Measurements from ENCODE around the gene RAPGEF4. TPM values are rescaled to one million over a fixed set of nuclear protein-coding genes. Genes with fewer than 3 reads are reported as not detected.

The RAPGEF4 gene
- total and polyA plus RNA-seq, 9 of the 15 experiments (the other 6 are each of a cell fraction or from before 2014, with no cell fraction given): 0.04 to 0.33 (median 0.13) TPM; not detected in 6

- ChIA-PET POLR2A (interaction anchor here (0.6 to 0.8 kb wide), 2 partner anchors 9 to 230 kb away, joined by 3 read pairs; no protein-coding TSS in a partner anchor), CTCF (ENCODE audit: low intra/inter-chr PET ratio) (interaction anchor here (0.6 kb wide), 1 partner anchor 160 kb away, joined by 3 read pairs; no protein-coding TSS in a partner anchor)
- BruUV-seq (replicated peaks): no TSS peak
- Histone ChIP-seq H3K9me1 (ENCODE audit: control insufficient read depth, insufficient read depth, low read length) (no peaks in the 10 kb centered on the region), H3K4me3 (no peak overlapping the region), H3K36me3 (ENCODE audit: control insufficient read depth, insufficient read depth, low read length) (no peaks in the 10 kb centered on the region), H3K79me2 (ENCODE audit: control insufficient read depth, insufficient read depth, low read length) (no peaks in the 10 kb centered on the region), H3K4me1 (replicated peaks in 1 of 2; ENCODE audit: control insufficient read depth in 2 of 2, insufficient read depth in 2 of 2, low read length in 2 of 2) (no peaks in the 10 kb centered on the region), H3K27me3 (ENCODE audit: control insufficient read depth in 2 of 2, insufficient read depth in 2 of 2, low read length in 2 of 2) (peaks cover 34 to 38% of the 10 kb centered on the region in 2 experiments), H4K20me1 (replicated peaks; ENCODE audit: control insufficient read depth, insufficient read depth, low read length) (no peaks in the 10 kb centered on the region), H2AFZ (ENCODE audit: low read depth, low read length) (no peak overlapping the region), H3K9me3 (replicated peaks; ENCODE audit: control insufficient read depth, insufficient read depth, low read depth, low read length) (no peaks in the 10 kb centered on the region), H3K27ac (ENCODE audit: extremely low read depth, low read depth, low read length) (no peak overlapping the region), H3K9ac (ENCODE audit: insufficient read depth in 1 of 2, low read depth in 2 of 2, low read length in 2 of 2) (no peak overlapping the region), H3K4me2 (ENCODE audit: insufficient read depth, low read length) (no peak overlapping the region)
- FAIRE-seq (no peak), ATAC-seq (no peak), DNase-seq (ENCODE audit: extremely low read depth in 1 of 4, low spot score in 3 of 4) (no peak)
- WGBS (ENCODE audit: insufficient coverage, low coverage, missing lambda C conversion rate): 8% methylated on average over 3 of the region's 3 CpGs
- in situ Hi-C loops (cut with MboI) (no loop called here), intact Hi-C loops (cut with micrococcal nuclease) (no loop called here)
- TF ChIP-seq ZNF316 (IDR thresholded peaks at IDR 0.05) (peak; percentile 73), C11orf30 (IDR thresholded peaks at IDR 0.05; ENCODE audit: low read depth) (peak; percentile 62; the same call in 1 of the 2 replicates), PHF8 (IDR thresholded peaks at IDR 0.05; ENCODE audit: borderline replicate concordance, low read length) (0 out of 2 replicates have a peak, but pooled peaks have one; percentile 5), ZBTB1 (CRISPR knock-in tag; IDR thresholded peaks at IDR 0.05; ENCODE audit: borderline replicate concordance, low read depth) (no peak), TSHZ1 (CRISPR knock-in tag; IDR thresholded peaks at IDR 0.05) (no peak), ETS2 (tag; IDR thresholded peaks at IDR 0.05; ENCODE audit: borderline replicate concordance, poor library complexity, severe bottlenecking) (no peak), ZNF263 (CRISPR knock-in tag; IDR thresholded peaks at IDR 0.05; ENCODE audit: borderline replicate concordance) (no peak), MAFG (tag; conservative IDR thresholded peaks at IDR 0.05) (peak; percentile 50), CXXC5 (CRISPR knock-in tag; IDR thresholded peaks at IDR 0.05) (no peak)
- TF ChIP-seq, protein P1, sequence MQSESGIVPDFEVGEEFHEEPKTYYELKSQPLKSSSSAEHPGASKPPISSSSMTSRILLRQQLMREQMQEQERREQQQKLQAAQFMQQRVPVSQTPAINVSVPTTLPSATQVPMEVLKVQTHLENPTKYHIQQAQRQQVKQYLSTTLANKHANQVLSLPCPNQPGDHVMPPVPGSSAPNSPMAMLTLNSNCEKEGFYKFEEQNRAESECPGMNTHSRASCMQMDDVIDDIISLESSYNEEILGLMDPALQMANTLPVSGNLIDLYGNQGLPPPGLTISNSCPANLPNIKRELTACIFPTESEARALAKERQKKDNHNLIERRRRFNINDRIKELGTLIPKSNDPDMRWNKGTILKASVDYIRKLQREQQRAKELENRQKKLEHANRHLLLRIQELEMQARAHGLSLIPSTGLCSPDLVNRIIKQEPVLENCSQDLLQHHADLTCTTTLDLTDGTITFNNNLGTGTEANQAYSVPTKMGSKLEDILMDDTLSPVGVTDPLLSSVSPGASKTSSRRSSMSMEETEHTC (IDR thresholded peaks at IDR 0.05): no peak
- TF ChIP-seq, protein P2, sequence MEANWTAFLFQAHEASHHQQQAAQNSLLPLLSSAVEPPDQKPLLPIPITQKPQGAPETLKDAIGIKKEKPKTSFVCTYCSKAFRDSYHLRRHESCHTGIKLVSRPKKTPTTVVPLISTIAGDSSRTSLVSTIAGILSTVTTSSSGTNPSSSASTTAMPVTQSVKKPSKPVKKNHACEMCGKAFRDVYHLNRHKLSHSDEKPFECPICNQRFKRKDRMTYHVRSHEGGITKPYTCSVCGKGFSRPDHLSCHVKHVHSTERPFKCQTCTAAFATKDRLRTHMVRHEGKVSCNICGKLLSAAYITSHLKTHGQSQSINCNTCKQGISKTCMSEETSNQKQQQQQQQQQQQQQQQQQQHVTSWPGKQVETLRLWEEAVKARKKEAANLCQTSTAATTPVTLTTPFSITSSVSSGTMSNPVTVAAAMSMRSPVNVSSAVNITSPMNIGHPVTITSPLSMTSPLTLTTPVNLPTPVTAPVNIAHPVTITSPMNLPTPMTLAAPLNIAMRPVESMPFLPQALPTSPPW (CRISPR knock-in tag; IDR thresholded peaks at IDR 0.05): no peak
- TF ChIP-seq, protein P3, sequence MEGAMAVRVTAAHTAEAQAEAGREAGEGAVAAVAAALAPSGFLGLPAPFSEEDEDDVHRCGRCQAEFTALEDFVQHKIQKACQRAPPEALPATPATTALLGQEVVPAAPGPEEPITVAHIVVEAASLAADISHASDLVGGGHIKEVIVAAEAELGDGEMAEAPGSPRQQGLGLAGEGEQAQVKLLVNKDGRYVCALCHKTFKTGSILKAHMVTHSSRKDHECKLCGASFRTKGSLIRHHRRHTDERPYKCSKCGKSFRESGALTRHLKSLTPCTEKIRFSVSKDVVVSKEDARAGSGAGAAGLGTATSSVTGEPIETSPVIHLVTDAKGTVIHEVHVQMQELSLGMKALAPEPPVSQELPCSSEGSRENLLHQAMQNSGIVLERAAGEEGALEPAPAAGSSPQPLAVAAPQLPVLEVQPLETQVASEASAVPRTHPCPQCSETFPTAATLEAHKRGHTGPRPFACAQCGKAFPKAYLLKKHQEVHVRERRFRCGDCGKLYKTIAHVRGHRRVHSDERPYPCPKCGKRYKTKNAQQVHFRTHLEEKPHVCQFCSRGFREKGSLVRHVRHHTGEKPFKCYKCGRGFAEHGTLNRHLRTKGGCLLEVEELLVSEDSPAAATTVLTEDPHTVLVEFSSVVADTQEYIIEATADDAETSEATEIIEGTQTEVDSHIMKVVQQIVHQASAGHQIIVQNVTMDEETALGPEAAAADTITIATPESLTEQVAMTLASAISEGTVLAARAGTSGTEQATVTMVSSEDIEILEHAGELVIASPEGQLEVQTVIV (CRISPR knock-in tag; IDR thresholded peaks at IDR 0.05; ENCODE audit: borderline replicate concordance): no peak
These were observed 317.5 kb downstream of the RAPGEF4 start for GRCh38 chr2:173053043-173053699.

Data from K562 (cell line).